Skeletal muscle tissue (tissue), 4 donors: Measurements from ENCODE around the gene LRP5. TPM values are rescaled to one million over a fixed set of nuclear protein-coding genes. Genes with fewer than 3 reads are reported as not detected.
"Not testable (repeated sequence)": the region's sequence is repeated elsewhere in the genome, so short reads cannot be mapped to it uniquely, and the experiment has no call there.

ENCODE experiments used
- H3K27ac ChIP-seq: one replicate; pipeline ENCODE4 v1.7.0; 2013; ENCODE audit warnings: mild to moderate bottlenecking, low read depth, low read length, inconsistent platforms
- H3K27me3 ChIP-seq, 3 donors: one replicate each; pipeline ENCODE4 v1.7.0; 2013; ENCODE audit warnings: low read length in 3 of 3; ENCODE audit not compliant: control insufficient read depth in 3 of 3, insufficient read depth in 3 of 3
- H3K36me3 ChIP-seq, 3 donors: one replicate each; pipeline ENCODE4 v1.7.0; 2013; ENCODE audit warnings: low read length in 3 of 3; ENCODE audit not compliant: control insufficient read depth in 3 of 3, insufficient read depth in 3 of 3
- H3K4me1 ChIP-seq, 3 donors: one replicate each; pipeline ENCODE4 v1.7.0; 2013; ENCODE audit warnings: low read length in 3 of 3, mild to moderate bottlenecking in 3 of 3; ENCODE audit not compliant: control insufficient read depth in 3 of 3, insufficient read depth in 3 of 3
- H3K4me3 ChIP-seq, 3 donors: one replicate each; pipeline ENCODE4 v1.7.0; 2013; ENCODE audit warnings: low read length in 3 of 3
- H3K9ac ChIP-seq, 3 donors: one replicate each; pipeline ENCODE4 v1.7.0; 2013; ENCODE audit warnings: low read length in 3 of 3, mild to moderate bottlenecking in 3 of 3, moderate library complexity in 2 of 3, low read depth in 1 of 3
- H3K9me3 ChIP-seq, 3 donors: one replicate each; pipeline ENCODE4 v1.7.0; 2013; ENCODE audit warnings: low read length in 3 of 3; ENCODE audit not compliant: control insufficient read depth in 3 of 3
- total RNA-seq: library from RNA; depleted of rRNA; stranded (reverse); fragments of >200 nt; gene quantifications from one replicate; pipeline ENCODE4 v1.2.3, GENCODE V29; 2014
- donor health status: Osteomylitis.

LRP5 gene
- total RNA-seq, 1 donor from 2014 or later, result 31.3 TPM

- H3K27ac ChIP-seq, result no peak overlapping the region
- no peaks in the 10 kb centered on the region for H3K27me3 ChIP-seq
- H3K4me1 ChIP-seq, result peaks cover 3 to 12% (median 12%) of the 10 kb centered on the region in 3 donors
- no peaks in the 10 kb centered on the region for H3K9me3 ChIP-seq
- H3K36me3 ChIP-seq, result no peaks in the 10 kb centered on the region
- no peak overlapping the region for H3K9ac ChIP-seq
- H3K4me3 ChIP-seq, result peak overlapping the region; percentile 17 to 45 (median 29)
These were observed 14.9 kb upstream of the LRP5 start for GRCh38 chr11:68297494-68297811.

GRCh38 chr11:68297812-68298658 is 14.4 kb upstream of the LRP5 start:
- Histone ChIP-seq H3K4me1 (peaks cover 3 to 17% (median 16%) of the 10 kb centered on the region in 3 donors), H3K27me3 (no peaks in the 10 kb centered on the region), H3K9ac (peak overlapping the region in 1 of 3 donors; percentile 16), H3K9me3 (no peaks in the 10 kb centered on the region), H3K36me3 (no peaks in the 10 kb centered on the region), H3K27ac (no peak overlapping the region), H3K4me3 (peak overlapping the region in 2 of 3 donors; percentile 29 to 45)

- no peak overlapping the region for H3K4me3 ChIP-seq
- no peak overlapping the region for H3K9ac ChIP-seq
- no peak overlapping the region for H3K27ac ChIP-seq
- H3K36me3 ChIP-seq, result no peaks in the 10 kb centered on the region
- H3K9me3 ChIP-seq, result no peaks in the 10 kb centered on the region
- peaks cover 3 to 17% (median 16%) of the 10 kb centered on the region in 3 donors for H3K4me1 ChIP-seq
- no peaks in the 10 kb centered on the region for H3K27me3 ChIP-seq
These were observed 13.5 kb upstream of the LRP5 start for GRCh38 chr11:68298659-68299516.

GRCh38 chr11:68299517-68299879 is 12.9 kb upstream of the LRP5 start:
- H3K9ac ChIP-seq, H3K4me3 ChIP-seq, H3K27me3 ChIP-seq, H3K27ac ChIP-seq, H3K9me3 ChIP-seq, H3K36me3 ChIP-seq: not testable (repeated sequence)
- peaks cover 3 to 17% (median 16%) of the 10 kb centered on the region in 3 donors for H3K4me1 ChIP-seq

GRCh38 chr11:68300076-68300830 is 12.1 kb upstream of the LRP5 start:
- no peak overlapping the region for H3K9ac ChIP-seq
- peaks cover 3 to 17% (median 16%) of the 10 kb centered on the region in 3 donors for H3K4me1 ChIP-seq
- no peaks in the 10 kb centered on the region for H3K9me3 ChIP-seq
- H3K27me3 ChIP-seq, result no peaks in the 10 kb centered on the region
- H3K4me3 ChIP-seq, result no peak overlapping the region
- no peaks in the 10 kb centered on the region for H3K36me3 ChIP-seq
- no peak overlapping the region for H3K27ac ChIP-seq

GRCh38 chr11:68302256-68302655 is 10.1 kb upstream of the LRP5 start:
- Histone ChIP-seq H3K36me3 (no peaks in the 10 kb centered on the region), H3K9ac (no peak overlapping the region), H3K4me1 (peaks cover 3 to 17% (median 16%) of the 10 kb centered on the region in 3 donors), H3K4me3 (no peak overlapping the region), H3K27ac (no peak overlapping the region), H3K27me3 (no peaks in the 10 kb centered on the region), H3K9me3 (no peaks in the 10 kb centered on the region)

- Histone ChIP-seq H3K27me3 (no peaks in the 10 kb centered on the region), H3K9me3 (no peaks in the 10 kb centered on the region), H3K36me3 (no peaks in the 10 kb centered on the region), H3K27ac (no peak overlapping the region), H3K4me1 (peaks cover 0 to 14% (median 12%) of the 10 kb centered on the region in 3 donors), H3K9ac (no peak overlapping the region), H3K4me3 (no peak overlapping the region)
These were observed 9.7 kb upstream of the LRP5 start for GRCh38 chr11:68302670-68303069.

- no peak overlapping the region for H3K9ac ChIP-seq
- H3K4me3 ChIP-seq, result no peak overlapping the region
- no peak overlapping the region for H3K27ac ChIP-seq
- H3K4me1 ChIP-seq, result peaks cover under 1 to 15% (median 14%) of the 10 kb centered on the region in 3 donors
- H3K36me3 ChIP-seq, result no peaks in the 10 kb centered on the region
- no peaks in the 10 kb centered on the region for H3K9me3 ChIP-seq
- no peaks in the 10 kb centered on the region for H3K27me3 ChIP-seq
These were observed 9.3 kb upstream of the LRP5 start for GRCh38 chr11:68303083-68303482.

- Histone ChIP-seq H3K4me1 (peaks cover 5 to 16% (median 13%) of the 10 kb centered on the region in 3 donors), H3K9me3 (no peaks in the 10 kb centered on the region), H3K9ac (no peak overlapping the region), H3K27me3 (no peaks in the 10 kb centered on the region), H3K36me3 (no peaks in the 10 kb centered on the region), H3K4me3 (no peak overlapping the region), H3K27ac (no peak overlapping the region)
These were observed 8.2 kb upstream of the LRP5 start for GRCh38 chr11:68303982-68304780.
